ENCODE results near the gene SAMD9L.

GRCh38 chr7:93092757-93093370, 55.3 kb downstream of the SAMD9L start:
- TF ChIP-seq POLR2A (IDR thresholded peaks at IDR 0.05), result no peak
- no peak for TF ChIP-seq CTCF (IDR thresholded peaks at IDR 0.05)

Measured in sigmoid colon (tissue), 3 donors.